ENCODE data around the gene CNTN5.

CNTN5 gene

DNA sequence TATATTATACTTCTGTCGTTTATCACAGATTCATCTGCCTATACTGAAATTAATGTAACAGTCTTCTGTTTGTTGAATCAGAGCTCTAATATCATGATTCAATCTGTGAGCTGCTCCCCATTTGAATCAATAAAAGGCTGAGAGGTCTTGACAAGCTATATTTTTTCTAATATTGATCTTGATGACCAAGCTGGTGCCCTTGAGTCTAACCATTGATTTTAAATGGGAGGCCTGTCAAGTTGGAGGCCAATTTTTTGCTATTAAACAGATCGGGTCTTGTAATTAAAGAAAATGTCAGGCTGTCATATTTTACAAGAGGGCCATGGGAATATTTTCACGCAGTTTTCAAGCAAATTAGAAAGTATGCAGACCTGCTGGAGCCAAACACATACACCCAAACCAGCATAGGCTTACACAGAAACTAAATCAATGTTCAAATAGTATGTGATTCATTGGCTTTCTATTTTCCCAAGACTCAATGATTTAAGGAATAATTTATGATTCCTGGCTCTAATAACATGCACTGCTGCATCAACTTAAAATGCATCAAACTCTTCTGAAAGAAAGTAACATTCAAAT lies 286.9 kb downstream of the CNTN5 start:
- no peak overlapping the region for H3K27ac ChIP-seq (ENCODE audit: extremely low read depth, low read depth, low read length)
- POLR2A ChIA-PET, result no interaction called here
- no peaks in the 10 kb centered on the region for H3K36me3 ChIP-seq (ENCODE audit: control insufficient read depth in 2 of 2, insufficient read depth in 1 of 2, low read length in 2 of 2)
- no peaks in the 10 kb centered on the region for H3K4me1 ChIP-seq (ENCODE audit: control insufficient read depth, insufficient read depth, low read length)
- TF ChIP-seq ZNF10 (tag by site-specific recombination; IDR thresholded peaks at IDR 0.05) (no peak), ZNF830 (tag by site-specific recombination; IDR thresholded peaks at IDR 0.05; ENCODE audit: low read depth) (no peak), ZNF776 (tag by site-specific recombination; IDR thresholded peaks at IDR 0.05; ENCODE audit: borderline replicate concordance) (no peak), ZNF747 (tag by site-specific recombination; IDR thresholded peaks at IDR 0.05) (no peak), EGR2 (tag by site-specific recombination; IDR thresholded peaks at IDR 0.05; ENCODE audit: low read depth) (no peak), ZNF610 (tag by site-specific recombination; IDR thresholded peaks at IDR 0.05; ENCODE audit: borderline replicate concordance) (no peak), ZFP41 (tag by site-specific recombination; IDR thresholded peaks at IDR 0.05; ENCODE audit: borderline replicate concordance) (no peak), ZBTB21 (tag by site-specific recombination; IDR thresholded peaks at IDR 0.05) (no peak), OVOL3 (tag by site-specific recombination; IDR thresholded peaks at IDR 0.05) (no peak)
- H3K9me3 ChIP-seq (ENCODE audit: control insufficient read depth, insufficient read depth, low read depth, low read length), result no peaks in the 10 kb centered on the region
- CTCF ChIA-PET, result no interaction called here
- H3K4me3 ChIP-seq (ENCODE audit: low read depth, low read length), result no peak overlapping the region

GRCh38 chr11:99311870-99312269 lies 291.1 kb downstream of the CNTN5 start:
- Histone ChIP-seq H3K4me1 (ENCODE audit: control insufficient read depth, insufficient read depth, low read length) (no peaks in the 10 kb centered on the region), H3K9me3 (ENCODE audit: control insufficient read depth, insufficient read depth, low read depth, low read length) (no peaks in the 10 kb centered on the region), H3K36me3 (ENCODE audit: control insufficient read depth in 2 of 2, insufficient read depth in 1 of 2, low read length in 2 of 2) (no peaks in the 10 kb centered on the region), H3K27ac (ENCODE audit: extremely low read depth, low read depth, low read length) (no peak overlapping the region), H3K4me3 (ENCODE audit: low read depth, low read length) (no peak overlapping the region)
- TF ChIP-seq ZNF610 (tag by site-specific recombination; IDR thresholded peaks at IDR 0.05; ENCODE audit: borderline replicate concordance) (no peak), ZFP3 (tag by site-specific recombination; IDR thresholded peaks at IDR 0.05; ENCODE audit: low read depth) (no peak), GLI2 (tag by site-specific recombination; IDR thresholded peaks at IDR 0.05; ENCODE audit: borderline replicate concordance, low read depth) (no peak), ZNF112 (tag by site-specific recombination; IDR thresholded peaks at IDR 0.05) (no peak), ZNF549 (tag by site-specific recombination; IDR thresholded peaks at IDR 0.05) (no peak), ZNF19 (tag by site-specific recombination; IDR thresholded peaks at IDR 0.05; ENCODE audit: low read depth) (no peak), TRIM28 (IDR thresholded peaks at IDR 0.05; ENCODE audit: borderline replicate concordance, low read length) (no peak)
- TF ChIP-seq, protein P1, sequence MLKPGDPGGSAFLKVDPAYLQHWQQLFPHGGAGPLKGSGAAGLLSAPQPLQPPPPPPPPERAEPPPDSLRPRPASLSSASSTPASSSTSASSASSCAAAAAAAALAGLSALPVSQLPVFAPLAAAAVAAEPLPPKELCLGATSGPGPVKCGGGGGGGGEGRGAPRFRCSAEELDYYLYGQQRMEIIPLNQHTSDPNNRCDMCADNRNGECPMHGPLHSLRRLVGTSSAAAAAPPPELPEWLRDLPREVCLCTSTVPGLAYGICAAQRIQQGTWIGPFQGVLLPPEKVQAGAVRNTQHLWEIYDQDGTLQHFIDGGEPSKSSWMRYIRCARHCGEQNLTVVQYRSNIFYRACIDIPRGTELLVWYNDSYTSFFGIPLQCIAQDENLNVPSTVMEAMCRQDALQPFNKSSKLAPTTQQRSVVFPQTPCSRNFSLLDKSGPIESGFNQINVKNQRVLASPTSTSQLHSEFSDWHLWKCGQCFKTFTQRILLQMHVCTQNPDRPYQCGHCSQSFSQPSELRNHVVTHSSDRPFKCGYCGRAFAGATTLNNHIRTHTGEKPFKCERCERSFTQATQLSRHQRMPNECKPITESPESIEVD (tag by site-specific recombination; IDR thresholded peaks at IDR 0.05), result no peak
- ChIA-PET CTCF (no interaction called here), POLR2A (no interaction called here)

DNA sequence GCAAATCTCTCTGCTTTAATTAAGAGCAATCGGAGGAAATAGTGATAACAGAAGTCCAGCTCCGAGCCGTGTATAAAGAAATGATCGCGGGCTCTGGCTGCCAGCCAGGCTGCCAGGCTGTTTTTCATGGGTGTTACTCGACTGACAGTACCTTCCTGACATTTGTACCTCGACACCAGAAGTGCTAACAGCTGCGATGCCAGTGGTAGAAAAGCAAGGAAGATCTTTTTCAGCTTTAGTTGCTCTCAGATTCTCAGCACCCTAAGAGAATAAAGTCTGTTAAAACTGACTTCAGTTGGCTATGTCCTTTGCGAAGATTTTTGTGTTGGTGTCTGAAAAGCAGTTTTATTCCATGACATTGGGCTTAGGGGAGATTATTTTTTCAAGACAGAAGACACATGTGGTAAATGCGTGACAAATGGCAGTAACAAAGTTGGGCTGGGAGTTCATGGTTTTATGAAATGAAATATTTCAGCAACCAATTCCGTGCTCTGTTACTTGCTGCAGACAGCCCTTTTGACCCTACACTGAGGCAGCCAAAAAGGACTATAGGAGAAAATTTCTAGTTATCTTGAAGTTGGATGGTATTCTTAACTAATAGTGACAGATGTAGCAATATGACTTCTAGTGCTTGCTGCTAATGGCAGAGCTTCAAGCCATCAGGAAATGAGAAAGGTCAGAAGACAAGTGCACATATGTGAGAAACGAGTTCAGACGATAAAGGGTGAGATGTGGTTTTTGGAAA lies 296.2 kb downstream of the CNTN5 start:
- ChIA-PET CTCF (no interaction called here), POLR2A (no interaction called here)
- H3K9me3 ChIP-seq (ENCODE audit: control insufficient read depth, insufficient read depth, low read depth, low read length), result no peaks in the 10 kb centered on the region
- H3K36me3 ChIP-seq (ENCODE audit: control insufficient read depth in 2 of 2, insufficient read depth in 1 of 2, low read length in 2 of 2), result no peaks in the 10 kb centered on the region
- H3K4me1 ChIP-seq (ENCODE audit: control insufficient read depth, insufficient read depth, low read length), result no peaks in the 10 kb centered on the region
- no peak overlapping the region for H3K4me3 ChIP-seq (ENCODE audit: low read depth, low read length)
- no peak overlapping the region for H3K27ac ChIP-seq (ENCODE audit: extremely low read depth, low read depth, low read length)
- TF ChIP-seq, protein P2, sequence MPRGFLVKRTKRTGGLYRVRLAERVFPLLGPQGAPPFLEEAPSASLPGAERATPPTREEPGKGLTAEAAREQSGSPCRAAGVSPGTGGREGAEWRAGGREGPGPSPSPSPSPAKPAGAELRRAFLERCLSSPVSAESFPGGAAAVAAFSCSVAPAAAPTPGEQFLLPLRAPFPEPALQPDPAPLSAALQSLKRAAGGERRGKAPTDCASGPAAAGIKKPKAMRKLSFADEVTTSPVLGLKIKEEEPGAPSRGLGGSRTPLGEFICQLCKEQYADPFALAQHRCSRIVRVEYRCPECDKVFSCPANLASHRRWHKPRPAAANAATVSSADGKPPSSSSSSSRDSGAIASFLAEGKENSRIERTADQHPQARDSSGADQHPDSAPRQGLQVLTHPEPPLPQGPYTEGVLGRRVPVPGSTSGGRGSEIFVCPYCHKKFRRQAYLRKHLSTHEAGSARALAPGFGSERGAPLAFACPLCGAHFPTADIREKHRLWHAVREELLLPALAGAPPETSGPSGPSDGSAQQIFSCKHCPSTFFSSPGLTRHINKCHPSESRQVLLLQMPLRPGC (tag by site-specific recombination; IDR thresholded peaks at IDR 0.05), result no peak
- TF ChIP-seq ZNF530 (tag by site-specific recombination; IDR thresholded peaks at IDR 0.05; ENCODE audit: low read depth) (no peak), ZNF302 (tag by site-specific recombination; IDR thresholded peaks at IDR 0.05; ENCODE audit: low read depth) (no peak), ZNF133 (tag by site-specific recombination; IDR thresholded peaks at IDR 0.05) (no peak), ZNF704 (tag by site-specific recombination; IDR thresholded peaks at IDR 0.05) (no peak), BCL11A (tag by site-specific recombination; IDR thresholded peaks at IDR 0.05; ENCODE audit: low read depth) (no peak), IKZF3 (tag by site-specific recombination; IDR thresholded peaks at IDR 0.05) (no peak), ZNF777 (tag by site-specific recombination; IDR thresholded peaks at IDR 0.05; ENCODE audit: borderline replicate concordance) (no peak), ZNF248 (tag by site-specific recombination; IDR thresholded peaks at IDR 0.05) (no peak)
- TF ChIP-seq, protein P3, sequence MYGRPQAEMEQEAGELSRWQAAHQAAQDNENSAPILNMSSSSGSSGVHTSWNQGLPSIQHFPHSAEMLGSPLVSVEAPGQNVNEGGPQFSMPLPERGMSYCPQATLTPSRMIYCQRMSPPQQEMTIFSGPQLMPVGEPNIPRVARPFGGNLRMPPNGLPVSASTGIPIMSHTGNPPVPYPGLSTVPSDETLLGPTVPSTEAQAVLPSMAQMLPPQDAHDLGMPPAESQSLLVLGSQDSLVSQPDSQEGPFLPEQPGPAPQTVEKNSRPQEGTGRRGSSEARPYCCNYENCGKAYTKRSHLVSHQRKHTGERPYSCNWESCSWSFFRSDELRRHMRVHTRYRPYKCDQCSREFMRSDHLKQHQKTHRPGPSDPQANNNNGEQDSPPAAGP (tag by site-specific recombination; IDR thresholded peaks at IDR 0.05), result no peak

Data from HEK293 (cell line).